ENCODE results near the gene SCAMP4. TPM values are rescaled to one million over a fixed set of nuclear protein-coding genes. Genes with fewer than 3 reads are reported as not detected.
A peak's percentile ranks its signal among the peaks of the same experiment; 100 is the strongest.

The SCAMP4 gene
- total RNA-seq, 4 donors from 2014 or later, result 49.8 to 144 (median 83.9) TPM

DNA sequence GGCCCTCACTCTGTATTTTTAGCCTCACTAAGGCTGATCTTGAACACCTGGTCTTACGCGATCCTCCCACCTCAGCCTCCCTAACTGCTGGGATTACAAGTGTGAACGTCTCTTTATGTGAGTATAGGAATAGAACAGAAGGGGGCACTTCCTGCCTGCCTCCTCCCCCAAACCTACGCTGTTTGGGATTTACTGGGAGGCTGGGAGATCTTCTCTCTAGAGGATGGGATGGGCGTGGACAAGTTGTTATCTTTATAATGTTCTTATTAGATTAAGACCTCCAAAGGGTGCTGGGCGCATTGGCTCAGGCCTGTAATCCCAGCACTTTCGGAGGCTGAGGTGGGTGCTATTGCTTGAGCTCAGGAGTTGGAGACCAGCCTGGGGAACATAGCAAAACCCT is 32.9 kb downstream of the SCAMP4 start:
- no peaks in the 10 kb centered on the region for H3K27me3 ChIP-seq
- intact Hi-C loops (cut with DNase I), result no loop called here
- WGBS, 2 donors, result 69 to 71% methylated on average over 7 of the region's 7 CpGs

GRCh38 chr19:1941146-1942077 is 36.2 kb downstream of the SCAMP4 start, which contains the start of gene CSNK1G2:
Gene CSNK1G2 (plus strand): TSS chr19:1941172. CDS start chr19:1969773, 28,601 bp downstream.
- TF ChIP-seq, protein P1, sequence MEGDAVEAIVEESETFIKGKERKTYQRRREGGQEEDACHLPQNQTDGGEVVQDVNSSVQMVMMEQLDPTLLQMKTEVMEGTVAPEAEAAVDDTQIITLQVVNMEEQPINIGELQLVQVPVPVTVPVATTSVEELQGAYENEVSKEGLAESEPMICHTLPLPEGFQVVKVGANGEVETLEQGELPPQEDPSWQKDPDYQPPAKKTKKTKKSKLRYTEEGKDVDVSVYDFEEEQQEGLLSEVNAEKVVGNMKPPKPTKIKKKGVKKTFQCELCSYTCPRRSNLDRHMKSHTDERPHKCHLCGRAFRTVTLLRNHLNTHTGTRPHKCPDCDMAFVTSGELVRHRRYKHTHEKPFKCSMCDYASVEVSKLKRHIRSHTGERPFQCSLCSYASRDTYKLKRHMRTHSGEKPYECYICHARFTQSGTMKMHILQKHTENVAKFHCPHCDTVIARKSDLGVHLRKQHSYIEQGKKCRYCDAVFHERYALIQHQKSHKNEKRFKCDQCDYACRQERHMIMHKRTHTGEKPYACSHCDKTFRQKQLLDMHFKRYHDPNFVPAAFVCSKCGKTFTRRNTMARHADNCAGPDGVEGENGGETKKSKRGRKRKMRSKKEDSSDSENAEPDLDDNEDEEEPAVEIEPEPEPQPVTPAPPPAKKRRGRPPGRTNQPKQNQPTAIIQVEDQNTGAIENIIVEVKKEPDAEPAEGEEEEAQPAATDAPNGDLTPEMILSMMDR (IDR thresholded peaks at IDR 0.05), result peak in 2 of 6 experiments; percentile 22 to 31
- peak in 1 of 4 donors; percentile 29 for TF ChIP-seq POLR2A (IDR thresholded peaks at IDR 0.05)
- H3K27ac ChIP-seq, result peak within 1 kb of the TSS; percentile 98 to 100 (median 99)

More for the DNA sequence above, 32.9 kb downstream of the SCAMP4 start:
- H3K36me3 ChIP-seq, result no peaks in the 10 kb centered on the region
- peaks cover 16 to 36% (median 17%) of the 10 kb centered on the region in 3 donors for H3K4me1 ChIP-seq
- TF ChIP-seq POLR2A (IDR thresholded peaks at IDR 0.05), result no peak
- TF ChIP-seq, protein P1 (IDR thresholded peaks at IDR 0.05), result no peak
- DNase-seq, result no peak
- H3K4me3 ChIP-seq, result no peak overlapping the region
- no peak overlapping the region for H3K27ac ChIP-seq
- no peaks in the 10 kb centered on the region for H3K9me3 ChIP-seq

DNA sequence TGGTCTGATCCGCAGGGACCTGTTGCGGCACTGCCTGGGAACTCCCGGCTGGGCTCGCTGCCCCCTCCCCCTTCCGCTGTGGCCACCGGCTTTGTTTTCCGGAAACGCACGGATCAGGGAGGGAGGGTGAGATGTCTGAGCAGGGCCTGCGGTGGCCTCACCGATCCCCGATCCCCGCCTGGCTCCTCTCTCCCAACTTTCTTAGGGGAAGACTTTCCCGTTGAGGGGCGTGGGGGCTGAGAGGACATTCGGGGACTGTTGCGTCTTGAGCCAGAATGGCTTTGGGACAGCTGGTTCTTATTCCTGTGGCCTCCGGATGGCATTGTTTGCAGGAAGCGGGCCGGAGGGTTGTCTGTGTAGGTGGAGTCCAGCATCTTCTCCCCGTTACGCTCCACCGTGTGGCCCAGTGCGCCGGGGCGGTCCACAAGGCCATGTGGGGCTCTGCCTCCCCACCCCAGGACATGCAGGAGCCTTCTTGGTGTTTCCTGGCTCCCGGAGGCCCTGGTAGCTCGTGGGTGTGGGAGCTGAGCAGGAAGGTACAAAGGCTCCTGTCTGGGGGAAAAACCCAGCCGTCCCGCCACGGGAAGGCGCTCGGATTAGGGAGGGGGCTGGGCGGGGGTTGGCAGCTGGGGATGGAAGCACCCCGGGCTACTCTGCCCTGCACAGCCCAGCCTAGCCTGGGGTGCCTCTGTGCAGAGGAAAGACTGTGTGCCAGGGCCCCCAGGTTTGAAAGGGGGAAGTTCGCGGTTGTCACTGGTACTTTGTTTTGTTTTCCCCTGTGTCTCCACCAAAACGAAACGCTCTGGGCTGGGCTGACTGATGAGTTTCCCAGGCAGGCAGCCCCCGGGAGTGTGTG is 37.1 kb downstream of the SCAMP4 start:
- WGBS, 2 donors, result 0% methylated on average over 4 to 13 of the region's 40 CpGs
- peak overlapping the region; percentile 53 to 92 (median 82) for H3K4me3 ChIP-seq
- H3K36me3 ChIP-seq, result no peaks in the 10 kb centered on the region
- DNase-seq, result peak; percentile 37
- TF ChIP-seq POLR2A (IDR thresholded peaks at IDR 0.05), result peak in 1 of 4 donors; percentile 43
- TF ChIP-seq, protein P1 (IDR thresholded peaks at IDR 0.05), result no peak
- no peaks in the 10 kb centered on the region for H3K9me3 ChIP-seq
- H3K27me3 ChIP-seq, result no peaks in the 10 kb centered on the region
- H3K4me1 ChIP-seq, result peaks cover 26 to 57% (median 35%) of the 10 kb centered on the region in 3 donors
- H3K27ac ChIP-seq, result peak overlapping the region; percentile 98 to 100 (median 99)
- intact Hi-C loops (cut with DNase I), result no loop called here

More at GRCh38 chr19:1941146-1942077, 36.2 kb downstream of the SCAMP4 start, which contains the start of gene CSNK1G2:
- no peak for DNase-seq
- no peaks in the 10 kb centered on the region for H3K36me3 ChIP-seq
- no peaks in the 10 kb centered on the region for H3K27me3 ChIP-seq
- WGBS, 2 donors, result 2% methylated on average over 23 of the region's 97 CpGs; no CpG with 5 or more reads in 1 of the 2 donors
- peak within 1 kb of the TSS; percentile 66 to 92 (median 82) for H3K4me3 ChIP-seq
- intact Hi-C loops (cut with DNase I), result no loop called here
- H3K9me3 ChIP-seq, result no peaks in the 10 kb centered on the region
- H3K4me1 ChIP-seq, result peaks cover 26 to 54% (median 35%) of the 10 kb centered on the region in 3 donors

- H3K36me3 ChIP-seq, result no peaks in the 10 kb centered on the region
- WGBS, 2 donors, result 14 to 49% methylated on average over 6 to 13 of the region's 21 CpGs
- H3K4me1 ChIP-seq, result peaks cover 26 to 64% (median 35%) of the 10 kb centered on the region in 3 donors
- TF ChIP-seq POLR2A (IDR thresholded peaks at IDR 0.05), result no peak
- TF ChIP-seq, protein P1 (IDR thresholded peaks at IDR 0.05), result no peak
- H3K4me3 ChIP-seq, result peak overlapping the region in 3 of 4 donors; percentile 81 to 92 (median 82)
- no peak for DNase-seq
- intact Hi-C loops (cut with DNase I), result no loop called here
- H3K27me3 ChIP-seq, result no peaks in the 10 kb centered on the region
- peak overlapping the region; percentile 98 to 100 (median 99) for H3K27ac ChIP-seq
- no peaks in the 10 kb centered on the region for H3K9me3 ChIP-seq
Observed at GRCh38 chr19:1942934-1943555, 37.8 kb downstream of the SCAMP4 start.

Measured in esophagus squamous epithelium (tissue), 5 donors.